PC-9 (cell line): ENCODE results near the gene ADAMTS2. TPM values are rescaled to one million over a fixed set of nuclear protein-coding genes. Genes with fewer than 3 reads are reported as not detected.

Source experiments
- BruUV-seq: library from RNA; stranded (reverse); fragments of 400-500 nt; replicated peaks from 2 replicates; lab custom pipeline; 2021; lab: Mats Ljungman, UMichigan
- CTCF ChIA-PET: fragments of 300-600 bp; sonication (Branson Sonifier 250); formaldehyde crosslinking; loops from one replicate; lab custom pipeline; 2022; ENCODE audit warnings: antibody characterized with exemption; lab: Charles Lee
- POLR2A ChIA-PET: fragments of 300-600 bp; sonication (Branson Sonifier 250); formaldehyde crosslinking; loops from one replicate; lab custom pipeline; 2022; ENCODE audit warnings: antibody characterized with exemption; ENCODE audit not compliant: unreplicated experiment; lab: Charles Lee
- DNase-seq, 2 experiments: peaks; one replicate each; pipeline versions ENCODE4 v3.0.0 to v3.0.0-alpha.2; 2015 to 2022; ENCODE audit warnings: mixed read lengths in 1 of 2
- H2AFZ ChIP-seq: fragments of 200-600 bp; sonication (generic); 2 replicates; pipeline ENCODE4 v1.8.1; 2017; ENCODE audit warnings: antibody characterized with exemption
- H3F3A ChIP-seq: fragments of 200-600 bp; sonication (generic); 2 replicates; pipeline ENCODE4 v1.8.1; 2017; ENCODE audit warnings: antibody characterized with exemption, mild to moderate bottlenecking, low read depth; ENCODE audit not compliant: insufficient read depth
- H3K27ac ChIP-seq: fragments of 200-600 bp; sonication (generic); 2 replicates; pipeline ENCODE4 v1.6.1; 2016; ENCODE audit warnings: mixed run types
- H3K27me3 ChIP-seq: fragments of 200-600 bp; sonication (generic); 2 replicates; pipeline ENCODE4 v1.6.1; 2016; ENCODE audit warnings: low read depth, mixed run types; ENCODE audit not compliant: insufficient read depth
- H3K36me3 ChIP-seq: fragments of 200-600 bp; sonication (generic); 2 replicates; pipeline ENCODE4 v1.6.1; 2016; ENCODE audit warnings: low read depth, mixed run types
- H3K4me1 ChIP-seq: fragments of 200-600 bp; sonication (generic); replicated peaks from 2 replicates; pipeline ENCODE4 v1.6.1; 2016; ENCODE audit warnings: mixed run types; ENCODE audit not compliant: insufficient read depth
- H3K4me2 ChIP-seq: fragments of 200-600 bp; sonication (generic); 2 replicates; pipeline ENCODE4 v1.6.1; 2017; ENCODE audit warnings: mixed run types
- H3K4me3 ChIP-seq: fragments of 200-600 bp; sonication (generic); 2 replicates; pipeline ENCODE4 v1.6.1; 2016; ENCODE audit warnings: mixed run types
- H3K79me2 ChIP-seq: fragments of 200-600 bp; sonication (generic); 2 replicates; pipeline ENCODE4 v1.6.1; 2017; ENCODE audit warnings: low read depth, mixed run types
- H3K9me2 ChIP-seq: fragments of 200-600 bp; sonication (generic); 2 replicates; pipeline ENCODE4 v1.8.1; 2017; ENCODE audit warnings: mild to moderate bottlenecking; ENCODE audit not compliant: insufficient read depth
- H3K9me3 ChIP-seq: fragments of 200-600 bp; sonication (generic); 2 replicates; pipeline ENCODE4 v1.8.1; 2016; ENCODE audit warnings: low read depth; ENCODE audit not compliant: insufficient read depth
- H4K20me1 ChIP-seq: fragments of 200-600 bp; sonication (generic); 2 replicates; pipeline ENCODE4 v1.8.1; 2017; ENCODE audit not compliant: insufficient read depth
- EZH2 ChIP-seq: fragments of 200-600 bp; sonication (generic); IDR thresholded peaks from 2 replicates; pipeline ENCODE4 v1.8.0; 2017; ENCODE audit warnings: antibody characterized with exemption, low read depth
- intact Hi-C: fragments of 100-400 bp; cut with micrococcal nuclease; formaldehyde crosslinking; loops from one replicate; pipeline ENCODE4 v1.10.0; 2022; ENCODE audit not compliant: unreplicated experiment
- total RNA-seq: library from RNA; stranded (reverse); gene quantifications from 2 replicates; pipeline ENCODE4 v1.2.3, GENCODE V29; 2021
- TF ChIP-seq, protein P1 (sequence below): fragments of 200-600 bp; sonication (generic); conservative IDR thresholded peaks from 2 replicates; pipeline ENCODE4 v1.6.1; 2017; ENCODE audit warnings: mixed run types, antibody characterized with exemption, mild to moderate bottlenecking, moderate library complexity

The ADAMTS2 gene
- total RNA-seq, 1 experiment from 2014 or later, result not detected

DNA sequence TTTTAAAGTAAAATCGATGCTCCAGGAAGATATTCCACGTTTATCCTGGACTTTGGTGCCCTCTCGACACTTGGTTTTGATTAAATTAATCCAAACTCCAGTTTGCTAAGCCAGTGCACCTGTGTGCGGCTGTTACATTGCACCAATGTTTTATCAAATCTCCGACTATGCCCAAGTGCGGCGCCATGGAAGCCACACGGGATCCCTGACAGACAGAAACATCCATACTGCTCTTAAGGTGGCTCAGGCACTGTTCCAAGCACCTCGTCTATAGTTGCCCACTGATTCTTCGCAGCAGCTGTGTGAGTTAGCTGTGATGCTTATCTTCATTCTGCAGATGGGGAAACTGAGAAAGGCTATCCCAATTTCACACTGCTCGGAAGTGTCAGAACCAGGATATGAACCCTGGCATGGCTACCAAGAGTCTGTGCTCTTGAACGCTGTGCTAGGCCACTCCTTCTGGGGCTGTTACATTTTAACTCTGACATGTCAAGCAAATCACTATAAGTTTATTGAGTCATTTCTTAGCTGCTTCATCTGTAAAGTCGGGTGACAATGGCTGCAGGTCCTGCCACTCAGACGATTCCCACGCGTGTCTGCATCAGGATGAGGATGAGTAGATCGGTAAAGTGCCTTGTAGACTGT lies 113.0 kb downstream of the ADAMTS2 start:
- Histone ChIP-seq H3K36me3 (no peaks in the 10 kb centered on the region), H3K4me1 (no peaks in the 10 kb centered on the region), H3K9me2 (no peaks in the 10 kb centered on the region), H2AFZ (no peak overlapping the region), H4K20me1 (no peaks in the 10 kb centered on the region; the same call in 1 of the 2 replicates), H3K4me3 (no peak overlapping the region), H3K9me3 (no peaks in the 10 kb centered on the region), H3F3A (no peaks in the 10 kb centered on the region), H3K4me2 (no peak overlapping the region), H3K79me2 (no peaks in the 10 kb centered on the region), H3K27me3 (peaks cover 94% of the 10 kb centered on the region), H3K27ac (no peak overlapping the region)
- DNase-seq, result no peak
- BruUV-seq, result no TSS peak
- TF ChIP-seq EZH2, result no peak
- TF ChIP-seq, protein P1, sequence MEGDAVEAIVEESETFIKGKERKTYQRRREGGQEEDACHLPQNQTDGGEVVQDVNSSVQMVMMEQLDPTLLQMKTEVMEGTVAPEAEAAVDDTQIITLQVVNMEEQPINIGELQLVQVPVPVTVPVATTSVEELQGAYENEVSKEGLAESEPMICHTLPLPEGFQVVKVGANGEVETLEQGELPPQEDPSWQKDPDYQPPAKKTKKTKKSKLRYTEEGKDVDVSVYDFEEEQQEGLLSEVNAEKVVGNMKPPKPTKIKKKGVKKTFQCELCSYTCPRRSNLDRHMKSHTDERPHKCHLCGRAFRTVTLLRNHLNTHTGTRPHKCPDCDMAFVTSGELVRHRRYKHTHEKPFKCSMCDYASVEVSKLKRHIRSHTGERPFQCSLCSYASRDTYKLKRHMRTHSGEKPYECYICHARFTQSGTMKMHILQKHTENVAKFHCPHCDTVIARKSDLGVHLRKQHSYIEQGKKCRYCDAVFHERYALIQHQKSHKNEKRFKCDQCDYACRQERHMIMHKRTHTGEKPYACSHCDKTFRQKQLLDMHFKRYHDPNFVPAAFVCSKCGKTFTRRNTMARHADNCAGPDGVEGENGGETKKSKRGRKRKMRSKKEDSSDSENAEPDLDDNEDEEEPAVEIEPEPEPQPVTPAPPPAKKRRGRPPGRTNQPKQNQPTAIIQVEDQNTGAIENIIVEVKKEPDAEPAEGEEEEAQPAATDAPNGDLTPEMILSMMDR, result no peak
- ChIA-PET CTCF (no interaction called here), POLR2A (no interaction called here)
- intact Hi-C loops, result no loop called here

DNA sequence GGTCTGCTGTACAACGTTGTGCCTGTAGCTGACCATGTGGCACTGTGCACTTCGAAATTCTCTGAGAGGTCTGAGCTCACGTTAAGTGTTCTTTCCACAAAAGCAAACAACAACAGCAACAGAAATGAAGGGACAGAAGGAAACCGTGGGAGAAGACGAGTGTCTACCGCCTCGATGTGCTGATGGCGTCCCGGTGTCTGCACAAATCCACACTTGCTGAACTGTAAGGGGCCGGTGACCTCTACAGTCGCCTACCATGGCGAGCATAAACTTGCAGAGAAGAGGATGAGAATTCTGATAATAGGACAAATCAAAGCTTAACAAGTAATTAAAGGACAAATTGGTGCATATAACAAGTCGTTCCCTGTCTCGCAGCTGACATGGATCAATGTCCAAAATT lies 114.0 kb downstream of the ADAMTS2 start:
- TF ChIP-seq EZH2, result no peak
- TF ChIP-seq, protein P1, result no peak
- POLR2A ChIA-PET, result no interaction called here
- no peak overlapping the region for H2AFZ ChIP-seq
- H3F3A ChIP-seq, result no peaks in the 10 kb centered on the region
- no peaks in the 10 kb centered on the region for H3K4me1 ChIP-seq
- H4K20me1 ChIP-seq, result no peaks in the 10 kb centered on the region; the same call in 1 of the 2 replicates
- no peaks in the 10 kb centered on the region for H3K9me3 ChIP-seq
- CTCF ChIA-PET, result no interaction called here
- no peaks in the 10 kb centered on the region for H3K36me3 ChIP-seq
- H3K79me2 ChIP-seq, result no peaks in the 10 kb centered on the region
- H3K4me3 ChIP-seq, result no peak overlapping the region
- no peak for DNase-seq
- peaks cover 96% of the 10 kb centered on the region for H3K27me3 ChIP-seq
- no TSS peak for BruUV-seq
- H3K9me2 ChIP-seq, result no peaks in the 10 kb centered on the region
- H3K27ac ChIP-seq, result no peak overlapping the region
- intact Hi-C loops, result no loop called here
- no peak overlapping the region for H3K4me2 ChIP-seq

DNA sequence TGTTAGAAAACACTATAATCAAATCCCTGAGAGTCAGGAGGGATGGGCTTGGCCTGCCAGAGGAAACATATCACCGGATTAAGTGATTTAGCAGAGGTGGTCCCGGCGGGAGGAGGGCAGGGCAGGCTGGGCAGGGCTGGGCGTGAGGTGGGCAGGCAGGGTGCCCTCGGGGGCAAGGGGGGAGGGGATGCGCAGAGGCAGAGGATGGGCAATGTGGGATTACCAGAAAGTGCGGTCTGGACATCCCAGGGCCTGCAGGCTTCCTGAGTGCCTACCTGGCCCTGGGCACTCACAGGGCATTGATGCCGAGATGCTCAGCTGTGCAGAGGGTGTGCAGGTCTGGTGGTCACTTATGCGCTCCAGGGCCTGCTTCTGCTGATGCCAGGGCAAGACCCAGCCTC lies 115.2 kb downstream of the ADAMTS2 start:
- Histone ChIP-seq H3K36me3 (no peaks in the 10 kb centered on the region), H3K4me2 (no peak overlapping the region), H3K79me2 (no peaks in the 10 kb centered on the region), H3K9me2 (no peaks in the 10 kb centered on the region), H2AFZ (no peak overlapping the region), H3K4me1 (no peaks in the 10 kb centered on the region), H3K27me3 (peaks cover 96% of the 10 kb centered on the region), H4K20me1 (no peaks in the 10 kb centered on the region; the same call in 1 of the 2 replicates), H3K9me3 (no peaks in the 10 kb centered on the region), H3F3A (no peaks in the 10 kb centered on the region), H3K4me3 (no peak overlapping the region), H3K27ac (no peak overlapping the region)
- ChIA-PET CTCF (no interaction called here), POLR2A (no interaction called here)
- no peak for DNase-seq
- TF ChIP-seq, protein P1, result no peak
- no peak for TF ChIP-seq EZH2
- no TSS peak for BruUV-seq
- intact Hi-C loops, result no loop called here
